Gastrocnemius medialis (tissue), 4 donors: ENCODE measurements around the gene TATDN2. TPM values are rescaled to one million over a fixed set of nuclear protein-coding genes. Genes with fewer than 3 reads are reported as not detected.

Experiments used
- ATAC-seq, 2 donors: fragments of 150-250 bp; one replicate each; pipeline ENCODE4 v1.9.1; 2016
- DNase-seq, 2 donors: peaks; one replicate each; pipeline ENCODE4 v3.0.0-alpha.2; 2019
- H3K27ac ChIP-seq, 4 donors: fragments of 200-600 bp; sonication (generic); 1 replicate in 1 of 4; 2 replicates in 3 of 4; pipeline ENCODE4 v1.5.1; 2016 to 2018; ENCODE audit warnings: mild to moderate bottlenecking in 2 of 4, moderate library complexity in 1 of 4
- H3K27me3 ChIP-seq, 3 donors: fragments of 200-600 bp; sonication (generic) in 2 of 3; 1 replicate in 1 of 3; 2 replicates in 2 of 3; pipeline versions ENCODE4 v1.5.1 to v1.6.0; 2016 to 2019; ENCODE audit warnings: mild to moderate bottlenecking in 1 of 3, moderate library complexity in 1 of 3
- H3K36me3 ChIP-seq, 2 donors: fragments of 200-600 bp; sonication (generic) in 1 of 2; one replicate each; pipeline ENCODE4 v1.5.1; 2017 to 2018
- H3K4me1 ChIP-seq, 2 donors: fragments of 200-600 bp; sonication (generic) in 1 of 2; one replicate each; pipeline ENCODE4 v1.5.1; 2016 to 2017; ENCODE audit warnings: mild to moderate bottlenecking in 2 of 2
- H3K4me3 ChIP-seq, 4 donors: fragments of 200-600 bp; sonication (generic) in 3 of 4; 1 replicate in 1 of 4; 2 replicates in 3 of 4; pipeline ENCODE4 v1.5.1; 2016 to 2019; ENCODE audit warnings: mild to moderate bottlenecking in 2 of 4
- H3K9me3 ChIP-seq, 3 donors: fragments of 200-600 bp; sonication (generic) in 2 of 3; 1 replicate in 1 of 3; 2 replicates in 2 of 3; pipeline ENCODE4 v1.5.1; 2016 to 2019
- CTCF ChIP-seq, 5 experiments: fragments of 450-650 bp in 3 of 5; fragments of 200-600 bp in 2 of 5; sonication (generic) in 2 of 5; IDR thresholded peaks in 4 of 5; conservative IDR thresholded peaks in 1 of 5; 1 replicate in 4 of 5; 2 replicates in 1 of 5; pipeline ENCODE4 v1.5.1; 2016 to 2019; ENCODE audit warnings: antibody characterized with exemption in 5 of 5, mild to moderate bottlenecking in 3 of 5, moderate library complexity in 3 of 5
- POLR2A ChIP-seq, 2 donors: fragments of 450-650 bp; IDR thresholded peaks; one replicate each; pipeline ENCODE4 v1.6.1; 2017; ENCODE audit warnings: antibody characterized with exemption in 2 of 2, mild to moderate bottlenecking in 2 of 2, moderate library complexity in 2 of 2
- in situ Hi-C, 4 donors: fragments of 200-750 bp; cut with MboI; loops; one replicate each; pipeline versions ENCODE4 v1.15.0 to v1.8.0; 2017; ENCODE audit warnings: low sequenced_read_pairs in 4 of 4
- intact Hi-C: fragments of 100-400 bp; cut with DNase I; formaldehyde crosslinking; loops from one replicate; pipeline ENCODE4 v1.15.1; 2023; ENCODE audit warnings: low total_unique reads
- total RNA-seq, 4 donors: library from RNA; depleted of rRNA; stranded (reverse); fragments of >200 nt; gene quantifications; one replicate each; pipeline versions ENCODE4 v1.1.0 to v1.2.3, GENCODE V29; 2016

The TATDN2 gene
- total RNA-seq, 4 donors from 2014 or later: 10.9 to 11.5 (median 10.9) TPM

GRCh38 chr3:10279384-10280176 is 31.3 kb downstream of the TATDN2 start:
- no peak for ATAC-seq
- H3K27ac ChIP-seq: no peak overlapping the region
- H3K4me3 ChIP-seq: no peak overlapping the region
- peaks cover 5 to 8% of the 10 kb centered on the region in 2 donors for H3K4me1 ChIP-seq
- TF ChIP-seq POLR2A (IDR thresholded peaks at IDR 0.05) (no peak), CTCF (IDR thresholded peaks at IDR 0.05 in 4 of 5, conservative IDR thresholded peaks at IDR 0.05 in 1 of 5) (no peak)
- H3K36me3 ChIP-seq: peaks cover 0 to 70% of the 10 kb centered on the region in 2 donors
- no peaks in the 10 kb centered on the region for H3K27me3 ChIP-seq
- DNase-seq: no peak
- in situ Hi-C loops: no loop called here
- intact Hi-C loops: no loop called here
- no peaks in the 10 kb centered on the region for H3K9me3 ChIP-seq

- Histone ChIP-seq H3K27me3 (no peaks in the 10 kb centered on the region), H3K4me1 (peaks cover 0 to 2% of the 10 kb centered on the region in 2 donors), H3K27ac (no peak overlapping the region), H3K9me3 (no peaks in the 10 kb centered on the region), H3K36me3 (peaks cover 0 to 72% of the 10 kb centered on the region in 2 donors), H3K4me3 (no peak overlapping the region)
- no peak for DNase-seq
- in situ Hi-C loops (no loop called here), intact Hi-C loops (no loop called here)
- no peak for TF ChIP-seq CTCF (IDR thresholded peaks at IDR 0.05 in 4 of 5, conservative IDR thresholded peaks at IDR 0.05 in 1 of 5)
- TF ChIP-seq POLR2A (IDR thresholded peaks at IDR 0.05): no peak
- no peak for ATAC-seq
These were observed 31.9 kb downstream of the TATDN2 start for GRCh38 chr3:10280177-10280529.

GRCh38 chr3:10280571-10280970 is 32.3 kb downstream of the TATDN2 start:
- intact Hi-C loops (no loop called here), in situ Hi-C loops (no loop called here)
- DNase-seq: no peak

GRCh38 chr3:10281951-10282350 is 33.7 kb downstream of the TATDN2 start:
- ATAC-seq: no peak
- Histone ChIP-seq H3K4me1 (no peaks in the 10 kb centered on the region), H3K27me3 (no peaks in the 10 kb centered on the region), H3K27ac (no peak overlapping the region), H3K9me3 (no peaks in the 10 kb centered on the region), H3K4me3 (no peak overlapping the region), H3K36me3 (peaks cover 0 to 78% of the 10 kb centered on the region in 2 donors)
- DNase-seq: no peak
- intact Hi-C loops (no loop called here), in situ Hi-C loops (no loop called here)
- no peak for TF ChIP-seq CTCF (IDR thresholded peaks at IDR 0.05 in 4 of 5, conservative IDR thresholded peaks at IDR 0.05 in 1 of 5)
- no peak for TF ChIP-seq POLR2A (IDR thresholded peaks at IDR 0.05)

More at GRCh38 chr3:10280571-10280970, 32.3 kb downstream of the TATDN2 start:
- Histone ChIP-seq H3K4me3 (no peak overlapping the region), H3K4me1 (no peaks in the 10 kb centered on the region), H3K27ac (no peak overlapping the region), H3K36me3 (peaks cover 0 to 76% of the 10 kb centered on the region in 2 donors), H3K27me3 (no peaks in the 10 kb centered on the region), H3K9me3 (no peaks in the 10 kb centered on the region)
- no peak for ATAC-seq
- TF ChIP-seq POLR2A (IDR thresholded peaks at IDR 0.05): no peak
- no peak for TF ChIP-seq CTCF (IDR thresholded peaks at IDR 0.05 in 4 of 5, conservative IDR thresholded peaks at IDR 0.05 in 1 of 5)
